ENCODE data around the gene PSAT1.

- TF ChIP-seq BHLHE40 (IDR thresholded peaks at IDR 0.05; ENCODE audit: low read depth, low read length) (no peak), SMC3 (IDR thresholded peaks at IDR 0.05; ENCODE audit: low read depth, low read length) (no peak), POLR2A (IDR thresholded peaks at IDR 0.05; ENCODE audit: low read depth, low read length) (no peak), CTCF (conservative IDR thresholded peaks at IDR 0.05; ENCODE audit: low read depth, low read length) (no peak), RCOR1 (IDR thresholded peaks at IDR 0.05; ENCODE audit: insufficient replicate concordance, low read length) (no peak)
- TF ChIP-seq, protein P1, sequence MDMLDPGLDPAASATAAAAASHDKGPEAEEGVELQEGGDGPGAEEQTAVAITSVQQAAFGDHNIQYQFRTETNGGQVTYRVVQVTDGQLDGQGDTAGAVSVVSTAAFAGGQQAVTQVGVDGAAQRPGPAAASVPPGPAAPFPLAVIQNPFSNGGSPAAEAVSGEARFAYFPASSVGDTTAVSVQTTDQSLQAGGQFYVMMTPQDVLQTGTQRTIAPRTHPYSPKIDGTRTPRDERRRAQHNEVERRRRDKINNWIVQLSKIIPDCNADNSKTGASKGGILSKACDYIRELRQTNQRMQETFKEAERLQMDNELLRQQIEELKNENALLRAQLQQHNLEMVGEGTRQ (IDR thresholded peaks at IDR 0.05; ENCODE audit: low read depth, low read length) = no peak
Measured at GRCh38 chr9:78306222-78307076, 9.5 kb downstream of the PSAT1 start.

Data from IMR-90 (cell line).